Activated T-cell treated with anti-CD3 and anti-CD28 coated beads for 48 hours (primary cell): ENCODE results near the gene DGCR6.
"Not testable (repeated sequence)": the region's sequence is repeated elsewhere in the genome, so short reads cannot be mapped to it uniquely, and the experiment has no call there.

Experiments
- DNase-seq: peaks from one replicate; pipeline ENCODE4 v3.0.0-alpha.2; 2020; ENCODE audit warnings: low read depth

The DGCR6 gene

DNA sequence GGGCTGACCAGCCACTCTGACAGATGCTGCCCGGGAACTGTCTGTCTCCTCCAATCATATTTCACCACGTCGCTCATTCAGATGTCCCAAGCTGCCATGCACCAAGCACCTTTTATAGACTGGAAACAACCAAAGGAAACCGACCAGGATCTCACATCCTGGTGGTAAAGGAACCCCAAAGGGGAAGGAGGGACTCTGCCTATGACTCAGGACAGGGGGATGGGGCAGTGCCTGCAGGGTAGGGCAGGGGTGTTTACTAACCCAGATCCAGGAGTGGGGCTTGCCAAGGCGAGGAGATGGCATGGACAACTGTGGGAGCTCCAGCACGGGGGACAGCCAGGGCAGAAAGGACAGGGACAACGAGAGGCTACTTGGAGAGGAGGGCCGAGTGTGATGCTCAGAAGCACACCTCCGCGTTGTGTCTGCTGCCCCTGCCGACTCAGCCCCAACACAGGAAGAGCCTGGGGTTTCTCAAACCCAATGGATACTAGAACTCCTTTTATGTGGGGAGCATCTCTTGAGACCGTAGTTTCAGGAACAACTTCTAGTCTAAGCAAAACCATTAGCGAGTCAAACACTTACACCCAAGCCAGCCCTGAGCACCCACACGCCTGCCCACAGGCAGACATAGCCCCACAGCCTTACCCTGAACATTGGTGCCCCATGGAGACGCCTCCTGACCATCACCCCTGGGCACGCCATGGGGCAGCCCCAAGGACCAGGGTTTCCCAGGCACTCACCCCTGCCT lies 26.0 kb downstream of the DGCR6 start:
- no peak for DNase-seq

GRCh38 chr22:18933914-18934313 lies 27.8 kb downstream of the DGCR6 start:
- no peak for DNase-seq

GRCh38 chr22:18934688-18935087 lies 28.6 kb downstream of the DGCR6 start:
- not testable (repeated sequence) for DNase-seq

DNA sequence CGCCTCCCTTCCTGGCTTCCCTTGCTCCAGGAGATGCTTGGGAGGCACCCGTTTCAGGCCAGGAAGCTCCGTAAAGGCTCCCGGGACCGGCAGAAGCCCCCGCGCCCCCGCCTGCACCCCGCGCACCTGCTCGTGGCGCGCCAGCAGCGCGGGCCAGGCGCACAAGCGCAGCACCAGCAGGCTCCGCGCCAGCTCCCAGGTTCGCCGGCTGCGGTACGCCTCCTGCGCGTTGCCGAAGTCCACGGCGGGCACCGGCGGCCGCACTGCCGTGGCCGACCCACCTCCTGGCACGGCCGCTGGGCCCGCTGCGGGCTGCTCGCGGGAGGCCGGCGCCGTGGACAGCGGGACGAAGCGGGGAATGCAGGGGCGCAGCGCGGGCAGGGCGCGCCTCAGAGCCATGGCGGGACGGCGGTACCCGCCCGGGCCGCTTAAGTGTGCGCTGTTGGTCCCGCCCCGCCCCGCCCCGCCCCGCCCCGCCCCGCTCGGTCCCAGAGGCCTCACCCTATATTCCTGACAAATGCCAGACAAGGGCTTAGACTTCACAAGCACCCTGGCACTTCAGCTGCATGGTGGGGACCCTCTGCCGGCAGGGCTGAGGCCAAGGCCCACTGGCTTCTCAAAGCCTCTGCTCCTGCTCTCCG lies 29.9 kb downstream of the DGCR6 start, which contains the start of gene PRODH:
Gene PRODH (minus strand): TSS at position 405 of the 641 bp plus-strand sequence. CDS start 6 bp downstream, at position 399.
- DNase-seq: no peak

DNA sequence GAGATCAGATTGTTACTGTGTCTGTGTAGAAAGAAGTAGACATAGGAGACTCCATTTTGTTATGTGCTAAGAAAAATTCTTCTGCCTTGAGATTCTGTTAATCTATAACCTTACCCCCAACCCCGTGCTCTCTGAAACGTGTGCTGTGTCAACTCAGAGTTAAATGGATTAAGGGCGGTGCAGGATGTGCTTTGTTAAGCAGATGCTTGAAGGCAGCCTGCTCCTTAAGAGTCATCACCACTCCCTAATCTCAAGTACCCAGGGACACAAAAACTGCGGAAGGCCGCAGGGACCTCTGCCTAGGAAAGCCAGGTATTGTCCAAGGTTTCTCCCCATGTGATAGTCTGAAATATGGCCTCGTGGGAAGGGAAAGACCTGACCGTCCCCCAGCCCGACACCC lies 32.6 kb downstream of the DGCR6 start:
- not testable (repeated sequence) for DNase-seq

DNA sequence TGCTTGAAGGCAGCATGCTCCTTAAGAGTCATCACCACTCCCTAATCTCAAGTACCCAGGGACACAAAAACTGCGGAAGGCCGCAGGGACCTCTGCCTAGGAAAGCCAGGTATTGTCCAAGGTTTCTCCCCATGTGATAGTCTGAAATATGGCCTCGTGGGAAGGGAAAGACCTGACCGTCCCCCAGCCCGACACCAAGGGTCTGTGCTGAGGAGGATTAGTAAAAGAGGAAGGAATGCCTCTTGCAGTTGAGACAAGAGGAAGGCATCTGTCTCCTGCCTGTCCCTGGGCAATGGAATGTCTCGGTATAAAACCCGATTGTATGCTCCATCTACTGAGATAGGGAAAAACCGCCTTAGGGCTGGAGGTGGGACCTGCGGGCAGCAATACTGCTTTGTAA lies 41.0 kb downstream of the DGCR6 start:
- not testable (repeated sequence) for DNase-seq

- DNase-seq: no peak
Measured at GRCh38 chr22:18947905-18948304, 41.8 kb downstream of the DGCR6 start.

DNA sequence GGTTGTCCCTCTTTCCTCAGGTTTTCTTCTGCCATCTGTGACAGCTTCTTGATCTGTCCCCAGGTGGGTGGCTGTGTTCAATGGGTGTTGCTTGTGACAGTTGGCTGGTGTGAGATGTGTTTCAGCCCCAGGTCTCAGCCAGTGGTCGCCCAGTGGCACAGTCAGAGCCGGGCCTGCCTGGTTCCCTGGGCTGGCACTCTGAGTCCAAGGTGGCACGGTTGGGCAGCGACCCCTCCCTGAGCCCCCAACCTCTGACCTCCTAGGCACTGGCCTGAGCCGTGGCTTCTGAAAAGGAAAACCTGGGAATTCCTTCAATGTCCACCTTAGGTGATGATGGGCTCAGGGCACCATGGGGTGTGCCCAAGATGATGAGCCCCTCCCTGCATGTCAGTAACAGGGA lies 44.0 kb downstream of the DGCR6 start:
- no peak for DNase-seq

- no peak for DNase-seq
Measured at GRCh38 chr22:18952022-18952421, 45.9 kb downstream of the DGCR6 start.

GRCh38 chr22:18953128-18953527 lies 47.0 kb downstream of the DGCR6 start:
- not testable (repeated sequence) for DNase-seq

GRCh38 chr22:18954303-18954989 lies 48.3 kb downstream of the DGCR6 start:
- peak; percentile 54 for DNase-seq

- no peak for DNase-seq
Measured at GRCh38 chr22:18954990-18955571, 49.0 kb downstream of the DGCR6 start.

GRCh38 chr22:18955696-18956095 lies 49.6 kb downstream of the DGCR6 start:
- no peak for DNase-seq

DNA sequence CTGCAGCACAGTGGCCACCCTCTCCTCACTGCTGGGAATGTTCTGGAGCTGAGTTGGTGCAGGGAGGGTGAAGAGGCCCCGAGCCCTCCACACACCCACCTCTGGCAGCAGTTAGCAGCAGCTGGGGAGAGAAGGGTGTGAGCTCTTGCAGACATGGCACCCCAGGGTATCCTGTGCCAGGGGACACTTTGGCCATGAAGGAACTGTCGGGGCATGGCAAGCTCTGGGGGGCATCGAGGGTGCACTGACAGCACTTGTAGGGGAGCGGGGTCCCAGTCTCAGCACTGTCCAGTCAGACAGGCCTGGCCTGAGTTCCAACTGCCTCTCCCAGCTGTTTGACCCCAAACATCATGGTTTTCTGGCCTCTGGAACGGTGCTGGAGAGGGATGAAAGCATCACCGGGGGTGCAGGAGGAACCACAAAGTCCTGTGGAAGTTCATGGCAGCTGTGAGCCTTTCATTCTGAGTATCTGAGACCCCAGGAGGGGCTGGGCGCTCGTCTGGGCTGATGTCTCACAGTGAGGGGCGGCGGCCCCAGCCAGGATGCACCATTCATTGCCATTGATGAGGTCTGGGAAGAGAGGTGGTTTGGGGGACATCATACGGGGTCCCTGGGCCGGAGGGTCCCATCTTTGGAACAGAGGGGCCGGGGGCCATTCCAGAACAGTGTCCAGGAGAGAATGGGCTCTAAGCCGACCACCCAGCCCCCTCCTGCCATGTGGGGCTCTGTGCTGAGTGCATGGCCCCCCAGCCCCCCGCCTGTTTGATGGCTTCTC lies 50.2 kb downstream of the DGCR6 start:
- DNase-seq: not testable (repeated sequence)

- not testable (repeated sequence) for DNase-seq
Measured at GRCh38 chr22:18956956-18957355, 50.8 kb downstream of the DGCR6 start.

DNA sequence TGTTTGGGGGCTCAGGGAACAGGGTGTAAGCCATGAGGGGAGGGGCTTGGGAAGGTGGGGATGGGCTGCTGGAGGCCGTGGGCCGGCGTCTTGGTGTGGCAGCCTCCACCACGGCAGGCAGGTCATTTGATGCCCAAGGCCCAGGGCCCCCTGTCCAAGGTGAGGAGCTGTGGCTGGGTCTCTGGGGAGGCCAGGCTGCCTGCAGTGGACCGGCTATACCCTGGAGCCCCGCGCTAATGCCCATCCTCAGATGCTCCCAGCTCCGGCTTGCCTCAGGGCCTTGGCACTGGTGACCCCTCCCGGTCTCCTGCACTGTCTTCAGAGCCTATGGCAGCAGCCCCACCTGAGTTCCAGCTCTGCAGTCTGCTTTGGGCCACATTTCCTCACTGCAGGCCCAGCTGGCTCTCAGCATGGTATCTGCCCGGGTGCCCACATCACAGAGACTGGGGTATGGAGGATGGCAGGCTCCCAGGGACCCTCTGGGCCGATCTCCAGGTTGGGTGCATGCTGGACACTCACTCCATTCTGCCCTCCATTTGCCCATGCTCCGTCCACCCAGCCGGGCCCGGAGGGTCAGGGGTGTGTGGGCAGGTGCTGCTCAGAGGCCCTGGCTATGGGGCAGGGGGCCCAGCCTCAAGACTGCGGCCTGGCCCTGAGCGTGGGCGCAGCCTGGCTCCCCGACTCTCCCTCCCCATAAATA lies 51.7 kb downstream of the DGCR6 start:
- DNase-seq: not testable (repeated sequence)

DNA sequence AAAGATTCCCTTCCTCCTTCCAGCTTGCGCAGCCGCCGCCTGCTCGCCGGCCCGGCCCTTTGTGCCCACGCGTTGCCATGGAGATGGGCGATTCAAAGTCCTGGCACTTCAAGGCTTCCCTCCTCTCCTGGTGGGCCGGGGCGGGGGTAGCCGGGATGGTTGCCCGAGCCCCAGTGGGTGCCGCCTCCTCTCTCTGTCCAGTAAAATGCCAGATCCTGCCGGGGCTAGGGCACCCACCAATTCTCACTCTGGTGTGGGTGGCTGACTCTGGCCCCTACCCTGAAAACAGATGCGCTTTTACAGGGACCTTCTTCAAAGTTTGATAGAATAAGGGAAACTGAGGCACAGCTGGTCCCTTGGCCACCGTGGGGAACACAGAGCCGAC lies 52.2 kb downstream of the DGCR6 start:
- DNase-seq: not testable (repeated sequence)

- DNase-seq: peak; percentile 9
Measured at GRCh38 chr22:18958738-18959137, 52.6 kb downstream of the DGCR6 start.

- not testable (repeated sequence) for DNase-seq
Measured at GRCh38 chr22:18959266-18959665, 53.1 kb downstream of the DGCR6 start.

DNA sequence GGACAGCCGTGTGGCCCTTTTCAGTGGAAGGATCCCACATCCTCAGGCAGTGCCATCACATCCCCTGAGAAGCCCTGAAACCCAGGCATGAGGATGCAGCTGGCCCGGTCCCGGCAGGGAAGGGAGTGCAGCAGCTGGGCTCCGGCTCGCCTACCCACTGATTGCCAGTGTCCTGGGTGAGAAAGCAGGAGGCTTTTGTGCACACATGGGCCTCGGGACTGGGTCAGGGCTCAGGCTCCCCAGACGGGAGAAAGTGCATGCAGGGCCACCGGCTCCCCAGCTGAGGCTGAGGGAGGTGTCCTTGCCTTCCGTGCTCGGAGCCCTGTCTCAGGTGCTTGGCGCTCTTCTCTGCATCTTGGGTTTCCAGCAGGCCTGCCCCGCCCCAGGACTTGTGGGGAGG lies 53.6 kb downstream of the DGCR6 start:
- DNase-seq: not testable (repeated sequence)
